ENCODE results near the gene ADGRG3.

ADGRG3 gene

GRCh38 chr16:57658130-57658877 lies 9.8 kb upstream of the ADGRG3 start:
- H3K9ac ChIP-seq (ENCODE audit: low read depth, low read length, poor library complexity, severe bottlenecking): no peak overlapping the region

DNA sequence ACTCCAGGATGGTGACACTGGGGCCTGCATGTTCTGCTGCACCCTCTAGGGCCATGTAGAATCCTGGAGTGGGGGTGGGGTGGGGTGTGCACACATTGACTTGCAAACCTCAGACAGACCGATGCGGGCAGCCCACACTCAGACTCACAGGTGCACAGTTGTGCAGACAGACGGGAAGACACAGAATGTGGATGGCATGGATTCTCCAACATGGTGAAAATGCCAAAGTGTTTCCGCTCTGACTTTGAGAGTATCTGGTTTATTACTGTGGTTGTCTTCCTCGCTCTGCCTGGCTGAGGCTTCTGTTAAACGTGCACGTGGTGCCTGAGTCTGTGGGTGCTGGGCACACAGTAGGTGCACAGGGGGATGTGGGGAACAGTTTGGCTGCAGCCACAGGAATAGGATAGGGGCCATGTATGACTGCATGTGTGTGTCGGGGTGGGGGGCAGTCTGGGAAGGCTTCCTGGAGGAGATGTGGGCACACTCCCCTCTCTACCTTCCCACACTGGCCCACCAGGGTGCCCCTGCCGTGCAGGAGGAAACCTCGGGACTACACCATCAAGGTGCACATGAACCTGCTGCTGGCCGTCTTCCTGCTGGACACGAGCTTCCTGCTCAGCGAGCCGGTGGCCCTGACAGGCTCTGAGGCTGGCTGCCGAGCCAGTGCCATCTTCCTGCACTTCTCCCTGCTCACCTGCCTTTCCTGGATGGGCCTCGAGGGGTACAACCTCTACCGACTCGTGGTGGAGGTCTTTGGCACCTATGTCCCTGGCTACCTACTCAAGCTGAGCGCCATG lies 9.0 kb upstream of the ADGRG3 start:
- Histone ChIP-seq H3K79me2 (ENCODE audit: insufficient read depth, low read length) (no peaks in the 10 kb centered on the region), H4K20me1 (ENCODE audit: insufficient read depth, low read length, poor library complexity, severe bottlenecking) (no peaks in the 10 kb centered on the region), H3K9ac (ENCODE audit: low read depth, low read length, poor library complexity, severe bottlenecking) (no peak overlapping the region), H3K36me3 (ENCODE audit: insufficient read depth, low read length) (no peaks in the 10 kb centered on the region), H3K4me3 (ENCODE audit: low read length, poor library complexity, severe bottlenecking) (no peak overlapping the region), H3K9me3 (ENCODE audit: insufficient read depth, low read depth, low read length) (no peaks in the 10 kb centered on the region), H3K4me2 (ENCODE audit: low read depth, low read length, poor library complexity, severe bottlenecking) (no peak overlapping the region), H3K9me2 (replicated peaks; ENCODE audit: low read depth, low read length) (no peaks in the 10 kb centered on the region), H3K27me3 (ENCODE audit: insufficient read depth, low read length, poor library complexity, severe bottlenecking) (no peaks in the 10 kb centered on the region), H3K4me1 (ENCODE audit: insufficient read depth, low read length, poor library complexity, severe bottlenecking) (peaks cover 4% of the 10 kb centered on the region), H2AFZ (ENCODE audit: low read length) (no peak overlapping the region), H3F3A (ENCODE audit: low read depth) (no peaks in the 10 kb centered on the region)
- no peak for TF ChIP-seq EZH2phosphoT487 (IDR thresholded peaks at IDR 0.05; ENCODE audit: borderline replicate concordance)
- no peak for TF ChIP-seq CTCF (conservative IDR thresholded peaks at IDR 0.05; ENCODE audit: low read length)

More at GRCh38 chr16:57658130-57658877, 9.8 kb upstream of the ADGRG3 start:
- H3K36me3 ChIP-seq (ENCODE audit: insufficient read depth, low read length): no peaks in the 10 kb centered on the region
- H4K20me1 ChIP-seq (ENCODE audit: insufficient read depth, low read length, poor library complexity, severe bottlenecking): no peaks in the 10 kb centered on the region
- H3K9me2 ChIP-seq (replicated peaks; ENCODE audit: low read depth, low read length): no peaks in the 10 kb centered on the region
- TF ChIP-seq CTCF (conservative IDR thresholded peaks at IDR 0.05; ENCODE audit: low read length) (no peak), EZH2phosphoT487 (IDR thresholded peaks at IDR 0.05; ENCODE audit: borderline replicate concordance) (no peak)
- no peaks in the 10 kb centered on the region for H3K9me3 ChIP-seq (ENCODE audit: insufficient read depth, low read depth, low read length)
- H3K4me3 ChIP-seq (ENCODE audit: low read length, poor library complexity, severe bottlenecking): no peak overlapping the region
- H2AFZ ChIP-seq (ENCODE audit: low read length): no peak overlapping the region
- H3K27me3 ChIP-seq (ENCODE audit: insufficient read depth, low read length, poor library complexity, severe bottlenecking): no peaks in the 10 kb centered on the region
- no peaks in the 10 kb centered on the region for H3F3A ChIP-seq (ENCODE audit: low read depth)
- no peaks in the 10 kb centered on the region for H3K4me1 ChIP-seq (ENCODE audit: insufficient read depth, low read length, poor library complexity, severe bottlenecking)
- H3K4me2 ChIP-seq (ENCODE audit: low read depth, low read length, poor library complexity, severe bottlenecking): no peak overlapping the region
- no peaks in the 10 kb centered on the region for H3K79me2 ChIP-seq (ENCODE audit: insufficient read depth, low read length)

- Histone ChIP-seq H3K9me3 (ENCODE audit: insufficient read depth, low read depth, low read length) (no peaks in the 10 kb centered on the region), H3K9ac (ENCODE audit: low read depth, low read length, poor library complexity, severe bottlenecking) (no peak overlapping the region), H3K4me3 (ENCODE audit: low read length, poor library complexity, severe bottlenecking) (no peak overlapping the region), H3K36me3 (ENCODE audit: insufficient read depth, low read length) (no peaks in the 10 kb centered on the region), H4K20me1 (ENCODE audit: insufficient read depth, low read length, poor library complexity, severe bottlenecking) (no peaks in the 10 kb centered on the region), H3K4me2 (ENCODE audit: low read depth, low read length, poor library complexity, severe bottlenecking) (no peak overlapping the region), H3K79me2 (ENCODE audit: insufficient read depth, low read length) (no peaks in the 10 kb centered on the region), H3F3A (ENCODE audit: low read depth) (no peaks in the 10 kb centered on the region), H3K4me1 (ENCODE audit: insufficient read depth, low read length, poor library complexity, severe bottlenecking) (peaks cover 4% of the 10 kb centered on the region), H2AFZ (ENCODE audit: low read length) (no peak overlapping the region), H3K9me2 (replicated peaks; ENCODE audit: low read depth, low read length) (no peaks in the 10 kb centered on the region), H3K27me3 (ENCODE audit: insufficient read depth, low read length, poor library complexity, severe bottlenecking) (no peaks in the 10 kb centered on the region)
- peak; percentile 53 for TF ChIP-seq CTCF (conservative IDR thresholded peaks at IDR 0.05; ENCODE audit: low read length)
- no peak for TF ChIP-seq EZH2phosphoT487 (IDR thresholded peaks at IDR 0.05; ENCODE audit: borderline replicate concordance)
Measured at GRCh38 chr16:57660715-57661463, 7.2 kb upstream of the ADGRG3 start.

Measured in Loucy (cell line).